ENCODE results near the gene HIPK2. TPM values are rescaled to one million over a fixed set of nuclear protein-coding genes. Genes with fewer than 3 reads are reported as not detected.

The HIPK2 gene
- total RNA-seq, 4 donors from 2014 or later = 20.9 to 40.9 (median 26.7) TPM

- H3K9me3 ChIP-seq = no peaks in the 10 kb centered on the region
- H3K36me3 ChIP-seq = peaks cover 0 to 13% (median 5%) of the 10 kb centered on the region in 4 donors
- H3K27ac ChIP-seq (replicated peaks in 1 of 4) = no peak overlapping the region
- peaks cover 11 to 34% (median 22%) of the 10 kb centered on the region in 4 donors for H3K4me1 ChIP-seq
- TF ChIP-seq POLR2AphosphoS5 (IDR thresholded peaks at IDR 0.05) (no peak), CTCF (IDR thresholded peaks at IDR 0.05) (no peak), POLR2A (IDR thresholded peaks at IDR 0.05; ENCODE audit: low read depth) (no peak), EP300 (IDR thresholded peaks at IDR 0.05) (no peak)
- no peak overlapping the region for H3K4me3 ChIP-seq
- intact Hi-C loops (cut with DNase I) = no loop called here
- WGBS = 93% methylated on average over 6 of the region's 6 CpGs
- H3K27me3 ChIP-seq = no peaks in the 10 kb centered on the region
- DNase-seq (ENCODE audit: extremely low spot score) = no peak
Observed at GRCh38 chr7:139643951-139644585, 133.7 kb downstream of the HIPK2 start.

GRCh38 chr7:139642283-139642682 is 135.5 kb downstream of the HIPK2 start:
- Histone ChIP-seq H3K27me3 (no peaks in the 10 kb centered on the region), H3K36me3 (peaks cover 0 to 13% (median 5%) of the 10 kb centered on the region in 4 donors), H3K4me3 (no peak overlapping the region), H3K27ac (replicated peaks in 1 of 4) (no peak overlapping the region), H3K9me3 (no peaks in the 10 kb centered on the region), H3K4me1 (peaks cover 10 to 22% (median 16%) of the 10 kb centered on the region in 4 donors)
- no peak for DNase-seq (ENCODE audit: extremely low spot score)
- intact Hi-C loops (cut with DNase I) = no loop called here
- TF ChIP-seq CTCF (IDR thresholded peaks at IDR 0.05) (no peak), EP300 (IDR thresholded peaks at IDR 0.05) (no peak), POLR2A (IDR thresholded peaks at IDR 0.05; ENCODE audit: low read depth) (no peak), POLR2AphosphoS5 (IDR thresholded peaks at IDR 0.05) (no peak)
- 72% methylated on average over 4 of the region's 4 CpGs for WGBS

GRCh38 chr7:139641337-139641992 is 136.3 kb downstream of the HIPK2 start:
- TF ChIP-seq POLR2AphosphoS5 (IDR thresholded peaks at IDR 0.05) (no peak), EP300 (IDR thresholded peaks at IDR 0.05) (no peak), CTCF (IDR thresholded peaks at IDR 0.05) (no peak), POLR2A (IDR thresholded peaks at IDR 0.05; ENCODE audit: low read depth) (no peak)
- Histone ChIP-seq H3K4me3 (no peak overlapping the region), H3K27ac (replicated peaks in 1 of 4) (no peak overlapping the region), H3K4me1 (peaks cover 6 to 18% (median 10%) of the 10 kb centered on the region in 4 donors), H3K27me3 (no peaks in the 10 kb centered on the region), H3K9me3 (no peaks in the 10 kb centered on the region), H3K36me3 (peaks cover 0 to 13% (median 5%) of the 10 kb centered on the region in 4 donors)
- no peak for DNase-seq (ENCODE audit: extremely low spot score)
- intact Hi-C loops (cut with DNase I) = no loop called here
- WGBS = 89% methylated on average over 14 of the region's 14 CpGs

- H3K4me3 ChIP-seq = no peak overlapping the region
- no peak for DNase-seq (ENCODE audit: extremely low spot score)
- 79% methylated on average over 2 of the region's 2 CpGs for WGBS
- TF ChIP-seq EP300 (IDR thresholded peaks at IDR 0.05) (no peak), CTCF (IDR thresholded peaks at IDR 0.05) (no peak), POLR2A (IDR thresholded peaks at IDR 0.05; ENCODE audit: low read depth) (no peak), POLR2AphosphoS5 (IDR thresholded peaks at IDR 0.05) (no peak)
- no peaks in the 10 kb centered on the region for H3K27me3 ChIP-seq
- no peak overlapping the region for H3K27ac ChIP-seq (replicated peaks in 1 of 4)
- peaks cover 0 to 19% (median 5%) of the 10 kb centered on the region in 4 donors for H3K36me3 ChIP-seq
- intact Hi-C loops (cut with DNase I) = no loop called here
- H3K4me1 ChIP-seq = peaks cover 0 to 12% (median 3%) of the 10 kb centered on the region in 4 donors
- H3K9me3 ChIP-seq = no peaks in the 10 kb centered on the region
Observed at GRCh38 chr7:139640681-139641080, 137.1 kb downstream of the HIPK2 start.
